EH (cell line): Measurements from ENCODE around the gene KRTAP19-8.

Experiments
- DNase-seq: peaks from one replicate; pipeline ENCODE4 v3.0.0-alpha.2; 2015; ENCODE audit warnings: low read depth

Gene KRTAP19-8

GRCh38 chr21:31038376-31038775 is at the start of gene KRTAP19-8:
TSS of gene KRTAP19-8 (minus strand) at chr21:31038476. CDS start at chr21:31038443, 33 bp downstream.
- no peak for DNase-seq

- DNase-seq, result no peak
These were observed 49.6 kb upstream of the KRTAP19-8 start for GRCh38 chr21:31087639-31088473.

- no peak for DNase-seq
These were observed 46.4 kb upstream of the KRTAP19-8 start for GRCh38 chr21:31084689-31085088.

- no peak for DNase-seq
These were observed 40.5 kb upstream of the KRTAP19-8 start for GRCh38 chr21:31078796-31079195.

GRCh38 chr21:31078216-31078615 is 39.9 kb upstream of the KRTAP19-8 start:
- DNase-seq, result no peak

GRCh38 chr21:31075848-31076247 is 37.6 kb upstream of the KRTAP19-8 start:
- DNase-seq, result no peak

- no peak for DNase-seq
These were observed 34.3 kb upstream of the KRTAP19-8 start for GRCh38 chr21:31072533-31072932.

GRCh38 chr21:31064803-31065202 is 26.5 kb upstream of the KRTAP19-8 start:
- DNase-seq, result no peak

- no peak for DNase-seq
These were observed 14.3 kb upstream of the KRTAP19-8 start for GRCh38 chr21:31052489-31053142.

- no peak for DNase-seq
These were observed 12.4 kb upstream of the KRTAP19-8 start for GRCh38 chr21:31050577-31051157.

- no peak for DNase-seq
These were observed 7.6 kb upstream of the KRTAP19-8 start for GRCh38 chr21:31045841-31046240.

- no peak for DNase-seq
These were observed 5.2 kb upstream of the KRTAP19-8 start for GRCh38 chr21:31043471-31043870.

GRCh38 chr21:31042080-31042464 is 3.8 kb upstream of the KRTAP19-8 start:
- no peak for DNase-seq

- no peak for DNase-seq
These were observed 3.2 kb upstream of the KRTAP19-8 start for GRCh38 chr21:31041295-31042079.

GRCh38 chr21:31034378-31034777 is 3.9 kb downstream of the KRTAP19-8 start:
- no peak for DNase-seq

- no peak for DNase-seq
These were observed 7.7 kb downstream of the KRTAP19-8 start for GRCh38 chr21:31030367-31031106.

- no peak for DNase-seq
These were observed 14.6 kb downstream of the KRTAP19-8 start for GRCh38 chr21:31023680-31024079.

GRCh38 chr21:31022306-31022705 is 16.0 kb downstream of the KRTAP19-8 start:
- DNase-seq, result no peak

GRCh38 chr21:31018232-31018631 is 20.0 kb downstream of the KRTAP19-8 start:
- DNase-seq, result no peak

- no peak for DNase-seq
These were observed 23.4 kb downstream of the KRTAP19-8 start for GRCh38 chr21:31014891-31015290.
